IMR-90 (cell line): ENCODE results near the gene FMO4. TPM values are rescaled to one million over a fixed set of nuclear protein-coding genes. Genes with fewer than 3 reads are reported as not detected.
"Not testable (repeated sequence)": the region's sequence is repeated elsewhere in the genome, so short reads cannot be mapped to it uniquely, and the experiment has no call there.

Experiments
- ATAC-seq: fragments of 200-7000 bp; cut with Tn5 transposase; 2 replicates; pipeline ENCODE4 v1.9.1; 2020; ENCODE audit warnings: low read depth, mild to moderate bottlenecking, moderate library complexity
- BruUV-seq: library from RNA; stranded (reverse); fragments of 400-500 nt; replicated peaks from 2 replicates; lab custom pipeline; 2021; lab: Mats Ljungman, UMichigan
- CTCF ChIA-PET: fragments of 300-600 bp; formaldehyde crosslinking; extraction: SDS; loops from one replicate; lab custom pipeline; 2021; ENCODE audit warnings: antibody characterized with exemption; lab: Yijun Ruan, JAX
- POLR2A ChIA-PET: fragments of 300-600 bp; sonication (Branson Sonifier 250); formaldehyde crosslinking; loops from one replicate; lab custom pipeline; 2022; ENCODE audit warnings: antibody characterized with exemption; ENCODE audit not compliant: unreplicated experiment; lab: Charles Lee
- DNase-seq: peaks from one replicate; pipeline ENCODE4 v3.0.0; 2013
- H2AFZ ChIP-seq: replicated peaks from 2 replicates; pipeline ENCODE3; 2013; ENCODE audit warnings: low read length, mild to moderate bottlenecking; ENCODE audit not compliant: poor library complexity
- H2AK5ac ChIP-seq: 2 replicates; pipeline ENCODE4 v1.6.1; 2013; ENCODE audit warnings: low read depth, low read length, inconsistent platforms
- H2AK9ac ChIP-seq: replicated peaks from 2 replicates; pipeline ENCODE3; 2013; ENCODE audit warnings: mild to moderate bottlenecking, low read depth, low read length, moderate library complexity; ENCODE audit not compliant: poor library complexity
- H2BK120ac ChIP-seq: 2 replicates; pipeline ENCODE4 v1.6.1; 2013; ENCODE audit warnings: low read depth, low read length, inconsistent platforms
- H2BK15ac ChIP-seq: 3 replicates; pipeline ENCODE4 v1.6.1; 2013; ENCODE audit warnings: low read depth, low read length, inconsistent platforms
- H2BK20ac ChIP-seq: 2 replicates; pipeline ENCODE4 v1.6.1; 2013; ENCODE audit warnings: low read depth, mild to moderate bottlenecking, inconsistent platforms, low read length, moderate library complexity
- H2BK5ac ChIP-seq: 2 replicates; pipeline ENCODE4 v1.6.1; 2013; ENCODE audit warnings: mild to moderate bottlenecking, low read depth, low read length, inconsistent platforms; ENCODE audit not compliant: poor library complexity, severe bottlenecking
- H3K14ac ChIP-seq: replicated peaks from 2 replicates; pipeline ENCODE4 v1.6.1; 2013; ENCODE audit warnings: low read depth, low read length, inconsistent platforms
- H3K18ac ChIP-seq: 2 replicates; pipeline ENCODE4 v1.6.1; 2013; ENCODE audit warnings: low read depth, low read length, control low read depth
- H3K23ac ChIP-seq: 2 replicates; pipeline ENCODE4 v1.6.1; 2013; ENCODE audit warnings: low read depth, low read length, inconsistent platforms
- H3K27ac ChIP-seq: 2 replicates; pipeline ENCODE4 v1.5.1; 2013; ENCODE audit warnings: mild to moderate bottlenecking, control low read depth, low read length; ENCODE audit not compliant: insufficient read depth
- H3K27me3 ChIP-seq: 2 replicates; pipeline ENCODE4 v1.6.1; 2013; ENCODE audit warnings: low read length; ENCODE audit not compliant: control insufficient read depth, insufficient read depth
- H3K36me3 ChIP-seq: 2 replicates; pipeline ENCODE4 v1.6.1; 2013; ENCODE audit warnings: low read length, mixed read lengths; ENCODE audit not compliant: control insufficient read depth, insufficient read depth
- H3K4ac ChIP-seq: 2 replicates; pipeline ENCODE4 v1.6.1; 2013; ENCODE audit warnings: low read depth, low read length, inconsistent platforms
- H3K4me1 ChIP-seq: 2 replicates; pipeline ENCODE4 v1.6.1; 2013; ENCODE audit warnings: low read length, mixed read lengths; ENCODE audit not compliant: control insufficient read depth, insufficient read depth
- H3K4me2 ChIP-seq: 2 replicates; pipeline ENCODE4 v1.6.1; 2013; ENCODE audit warnings: low read depth, mild to moderate bottlenecking, control low read depth, low read length, moderate library complexity
- H3K4me3 ChIP-seq: 2 replicates; pipeline ENCODE4 v1.5.1; 2013; ENCODE audit warnings: low read depth, mild to moderate bottlenecking, control low read depth, low read length, moderate library complexity; ENCODE audit not compliant: insufficient read depth
- H3K56ac ChIP-seq: 2 replicates; pipeline ENCODE4 v1.6.1; 2013; ENCODE audit warnings: low read length, inconsistent platforms; ENCODE audit not compliant: insufficient read depth; ENCODE audit errors: extremely low read depth
- H3K79me1 ChIP-seq, 2 experiments: 2 replicates each; pipeline ENCODE4 v1.6.1; 2013; ENCODE audit warnings: low read length in 2 of 2, inconsistent platforms in 1 of 2, low read depth in 1 of 2
- H3K9ac ChIP-seq: 2 replicates; pipeline ENCODE4 v1.6.1; 2013; ENCODE audit warnings: low read depth, low read length, control low read depth
- H3K9me1 ChIP-seq: 2 replicates; pipeline ENCODE4 v1.6.1; 2013; ENCODE audit warnings: low read length, inconsistent platforms; ENCODE audit not compliant: insufficient read depth
- H3K9me3 ChIP-seq: 2 replicates; pipeline ENCODE4 v1.6.1; 2013; ENCODE audit warnings: low read length; ENCODE audit not compliant: control insufficient read depth, insufficient read depth
- H4K20me1 ChIP-seq: 2 replicates; pipeline ENCODE4 v1.6.1; 2013; ENCODE audit warnings: low read length, inconsistent platforms; ENCODE audit not compliant: insufficient read depth
- H4K5ac ChIP-seq: 2 replicates; pipeline ENCODE4 v1.6.1; 2013; ENCODE audit warnings: mild to moderate bottlenecking, low read depth, low read length, control low read depth
- H4K8ac ChIP-seq, 2 experiments: 2 replicates each; pipeline ENCODE4 v1.6.1; 2013; ENCODE audit warnings: low read depth in 2 of 2, low read length in 2 of 2, control low read depth in 1 of 2, inconsistent platforms in 1 of 2
- H4K91ac ChIP-seq: 2 replicates; pipeline ENCODE4 v1.6.1; 2013; ENCODE audit warnings: low read depth, low read length, inconsistent platforms; ENCODE audit not compliant: insufficient read depth
- WGBS, 2 experiments: methylation state at CpG; one replicate each; pipeline versions ENCODE4 v1.1.5 to v1.1.7; 2013; ENCODE audit warnings: missing lambda C conversion rate in 2 of 2; ENCODE audit not compliant: insufficient read length in 1 of 2; ENCODE audit errors: extremely low coverage in 2 of 2; 5-methylcytosine and 5-hydroxymethylcytosine counted together
- dilution Hi-C: fragments of 300-500 bp; cut with HindIII; formaldehyde crosslinking; loops from one replicate; pipeline ENCODE4 v1.14.3; 2018; ENCODE audit warnings: low sequenced_read_pairs; ENCODE audit not compliant: unreplicated experiment
- in situ Hi-C: fragments of 300-500 bp; cut with MboI; formaldehyde crosslinking; loops from 3 replicates; pipeline ENCODE4 v1.14.3; 2019; ENCODE audit warnings: low sequenced_read_pairs, inconsistent platforms, mixed read lengths
- intact Hi-C: fragments of 100-400 bp; cut with micrococcal nuclease; formaldehyde crosslinking; loops from 2 replicates; pipeline ENCODE4 v1.10.0; 2022
- polyA plus RNA-seq, 3 experiments: library from polyadenylated mRNA; depleted of rRNA; stranded (reverse); fragments of >200 nt; gene quantifications; 2 replicates each; pipeline ENCODE4 v1.2.3, GENCODE V29; 2012; ENCODE audit warnings: low replicate concordance in 1 of 3
- total RNA-seq: library from RNA; depleted of rRNA; stranded (reverse); fragments of >200 nt; gene quantifications from 2 replicates; pipeline ENCODE4 v1.2.3, GENCODE V29; 2012

FMO4 gene
- total and polyA plus RNA-seq, 2 of the 4 experiments (the other 2 are of a cell fraction) = 0.36 to 0.55 TPM

GRCh38 chr1:171339345-171339744 is 25.4 kb downstream of the FMO4 start:
- H3K4me3 ChIP-seq, H3K18ac ChIP-seq, H4K8ac ChIP-seq, H2AK9ac ChIP-seq, H2BK5ac ChIP-seq, ATAC-seq, H4K20me1 ChIP-seq, H3K14ac ChIP-seq, H3K27me3 ChIP-seq, POLR2A ChIA-PET, H3K4me2 ChIP-seq, H3K9ac ChIP-seq, H3K79me1 ChIP-seq, dilution Hi-C loops, H3K36me3 ChIP-seq, DNase-seq, H3K56ac ChIP-seq, H3K4me1 ChIP-seq, in situ Hi-C loops, H2BK15ac ChIP-seq, H3K4ac ChIP-seq, H2AK5ac ChIP-seq, H3K27ac ChIP-seq, BruUV-seq, intact Hi-C loops, H3K23ac ChIP-seq, H2BK120ac ChIP-seq, H4K5ac ChIP-seq, H2AFZ ChIP-seq, H3K9me3 ChIP-seq, H3K9me1 ChIP-seq, H4K91ac ChIP-seq, H2BK20ac ChIP-seq: not testable (repeated sequence)
- WGBS, 2 experiments = 100% methylated on average over 1 of the region's 6 CpGs; no CpG with 5 or more reads in 1 of the 2 experiments
- CTCF ChIA-PET = interaction anchor here (0.7 kb wide), 1 partner anchor 21 kb away, joined by 3 read pairs; no protein-coding TSS in a partner anchor
